Cardiac muscle cell (in vitro differentiated cells and primary cell): ENCODE results near the gene CCDC174. TPM values are rescaled to one million over a fixed set of nuclear protein-coding genes. Genes with fewer than 3 reads are reported as not detected.

ENCODE experiments used
- DNase-seq, 2 donors: peaks; one replicate each; pipeline versions ENCODE4 v3.0.0 to v3.0.0-alpha.2; 2010 to 2017; ENCODE audit warnings: low read depth in 1 of 2, low spot score in 1 of 2
- H3K27ac ChIP-seq: fragments of 200-600 bp; sonication (generic); 2 replicates; pipeline ENCODE4 v1.5.1; 2016
- H3K27me3 ChIP-seq: fragments of 200-600 bp; sonication (generic); 2 replicates; pipeline ENCODE4 v1.6.0; 2016; ENCODE audit warnings: control low read depth
- H3K36me3 ChIP-seq: fragments of 200-600 bp; sonication (generic); 2 replicates; pipeline ENCODE4 v1.5.1; 2016; ENCODE audit warnings: control low read depth
- H3K4me1 ChIP-seq: fragments of 200-600 bp; sonication (generic); 2 replicates; pipeline ENCODE4 v1.8.1; 2017; ENCODE audit warnings: low read depth, mild to moderate bottlenecking, mixed run types
- H3K4me3 ChIP-seq: fragments of 200-600 bp; sonication (generic); 2 replicates; pipeline ENCODE4 v1.5.1; 2016; ENCODE audit warnings: mild to moderate bottlenecking
- H3K9me3 ChIP-seq: fragments of 200-600 bp; sonication (generic); 2 replicates; pipeline ENCODE4 v1.5.1; 2017; ENCODE audit warnings: low read depth, mild to moderate bottlenecking, control low read depth
- polyA plus RNA-seq: library from polyadenylated mRNA; unstranded; fragments of >200 nt; fragmentation: Nextera tagmentation; extraction: Ambion mirVana; gene quantifications from 2 replicates; pipeline ENCODE4 v1.2.1, GENCODE V29; 2016
- total RNA-seq: library from RNA; depleted of rRNA; stranded (reverse); fragments of >200 nt; gene quantifications from 2 replicates; pipeline ENCODE4 v1.2.3, GENCODE V29; 2016
- TF ChIP-seq, protein P1 (sequence below): IDR thresholded peaks from 2 replicates; pipeline ENCODE4 v1.5.1; 2012; ENCODE audit warnings: low read depth, mild to moderate bottlenecking, low read length

The CCDC174 gene
- total and polyA plus RNA-seq, 2 experiments from 2014 or later: 18.6 to 19.2 TPM

DNA sequence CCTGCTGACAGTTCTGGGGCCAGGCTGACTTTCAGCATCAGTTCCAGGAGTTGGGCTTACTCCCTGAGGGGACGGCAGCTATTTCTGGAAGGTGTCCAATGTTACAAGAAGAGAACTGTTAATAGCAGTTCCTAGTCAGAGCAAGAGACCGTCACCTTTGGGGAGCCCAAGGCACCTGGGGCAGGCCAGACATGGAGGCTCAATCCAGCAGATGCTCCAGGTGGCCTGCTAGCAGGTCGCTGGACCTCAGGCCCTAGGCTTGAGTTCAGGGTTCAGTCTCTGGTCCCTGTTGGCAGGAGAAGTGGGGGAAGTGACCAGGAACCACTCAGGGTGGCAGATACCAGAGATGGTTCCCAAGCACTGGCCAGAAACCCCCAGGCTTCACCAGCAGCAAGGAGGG is 49.3 kb downstream of the CCDC174 start:
- no peak overlapping the region for H3K4me3 ChIP-seq
- H3K9me3 ChIP-seq: no peaks in the 10 kb centered on the region
- H3K27me3 ChIP-seq: no peaks in the 10 kb centered on the region
- peaks cover 3% of the 10 kb centered on the region for H3K36me3 ChIP-seq
- TF ChIP-seq, protein P1, sequence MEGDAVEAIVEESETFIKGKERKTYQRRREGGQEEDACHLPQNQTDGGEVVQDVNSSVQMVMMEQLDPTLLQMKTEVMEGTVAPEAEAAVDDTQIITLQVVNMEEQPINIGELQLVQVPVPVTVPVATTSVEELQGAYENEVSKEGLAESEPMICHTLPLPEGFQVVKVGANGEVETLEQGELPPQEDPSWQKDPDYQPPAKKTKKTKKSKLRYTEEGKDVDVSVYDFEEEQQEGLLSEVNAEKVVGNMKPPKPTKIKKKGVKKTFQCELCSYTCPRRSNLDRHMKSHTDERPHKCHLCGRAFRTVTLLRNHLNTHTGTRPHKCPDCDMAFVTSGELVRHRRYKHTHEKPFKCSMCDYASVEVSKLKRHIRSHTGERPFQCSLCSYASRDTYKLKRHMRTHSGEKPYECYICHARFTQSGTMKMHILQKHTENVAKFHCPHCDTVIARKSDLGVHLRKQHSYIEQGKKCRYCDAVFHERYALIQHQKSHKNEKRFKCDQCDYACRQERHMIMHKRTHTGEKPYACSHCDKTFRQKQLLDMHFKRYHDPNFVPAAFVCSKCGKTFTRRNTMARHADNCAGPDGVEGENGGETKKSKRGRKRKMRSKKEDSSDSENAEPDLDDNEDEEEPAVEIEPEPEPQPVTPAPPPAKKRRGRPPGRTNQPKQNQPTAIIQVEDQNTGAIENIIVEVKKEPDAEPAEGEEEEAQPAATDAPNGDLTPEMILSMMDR: no peak
- DNase-seq: no peak
- no peaks in the 10 kb centered on the region for H3K4me1 ChIP-seq
- no peak overlapping the region for H3K27ac ChIP-seq

DNA sequence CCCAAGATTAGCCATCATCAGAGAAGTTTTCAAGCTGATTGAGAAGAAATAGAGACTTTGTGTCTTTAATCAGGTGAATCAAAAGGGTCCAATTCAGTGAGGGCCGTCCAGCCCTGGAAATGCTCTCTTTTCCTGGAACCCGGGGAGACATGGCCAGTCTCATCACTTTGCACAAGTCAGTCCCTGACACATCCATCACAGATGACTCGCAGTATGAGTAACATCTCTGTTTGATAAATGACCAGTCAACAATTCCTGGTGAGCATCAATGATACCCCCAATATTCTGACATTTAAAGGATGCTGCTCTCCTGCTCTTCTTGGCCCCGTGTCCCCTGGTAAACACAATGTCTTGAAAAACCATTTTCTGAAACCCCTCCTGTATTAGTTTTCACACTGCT is 50.1 kb downstream of the CCDC174 start:
- no peak for DNase-seq
- H3K27me3 ChIP-seq: no peaks in the 10 kb centered on the region
- H3K9me3 ChIP-seq: no peaks in the 10 kb centered on the region
- TF ChIP-seq, protein P1: no peak
- H3K4me1 ChIP-seq: no peaks in the 10 kb centered on the region
- H3K4me3 ChIP-seq: no peak overlapping the region
- peaks cover 3% of the 10 kb centered on the region for H3K36me3 ChIP-seq
- H3K27ac ChIP-seq: no peak overlapping the region

DNA sequence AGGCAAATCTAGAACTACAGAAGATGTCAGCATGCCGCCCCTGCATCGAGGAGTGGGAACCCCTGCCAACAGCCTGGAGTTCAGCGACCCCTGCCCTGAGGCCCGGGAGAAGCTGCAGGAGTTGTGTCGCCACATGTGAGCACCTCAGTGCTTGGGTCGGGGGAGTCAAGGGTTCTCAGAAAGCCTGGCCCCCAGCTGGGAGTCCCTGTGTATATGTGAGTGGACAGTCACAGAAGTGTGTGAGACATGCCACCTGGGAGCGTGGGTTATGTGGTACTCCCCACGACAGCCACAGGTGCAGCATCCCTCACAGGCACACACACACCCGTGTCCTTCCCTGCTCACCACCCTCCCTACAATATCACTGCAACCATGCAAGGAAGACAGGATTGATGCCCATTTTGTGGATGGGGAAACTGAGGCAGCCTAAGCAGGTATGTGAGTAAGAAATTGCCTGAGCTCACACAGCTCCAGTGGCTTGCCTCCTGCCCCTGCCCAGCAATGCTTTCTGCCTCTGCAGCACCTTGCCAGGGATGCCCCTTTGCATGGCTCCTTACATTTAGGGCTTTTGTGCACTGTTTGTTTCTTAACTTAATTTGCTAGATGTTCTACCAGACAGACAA is 51.7 kb downstream of the CCDC174 start:
- no peak overlapping the region for H3K4me3 ChIP-seq
- peaks cover 3% of the 10 kb centered on the region for H3K36me3 ChIP-seq
- no peak overlapping the region for H3K27ac ChIP-seq
- H3K27me3 ChIP-seq: no peaks in the 10 kb centered on the region
- TF ChIP-seq, protein P1: no peak
- no peak for DNase-seq
- H3K9me3 ChIP-seq: no peaks in the 10 kb centered on the region
- H3K4me1 ChIP-seq: no peaks in the 10 kb centered on the region

DNA sequence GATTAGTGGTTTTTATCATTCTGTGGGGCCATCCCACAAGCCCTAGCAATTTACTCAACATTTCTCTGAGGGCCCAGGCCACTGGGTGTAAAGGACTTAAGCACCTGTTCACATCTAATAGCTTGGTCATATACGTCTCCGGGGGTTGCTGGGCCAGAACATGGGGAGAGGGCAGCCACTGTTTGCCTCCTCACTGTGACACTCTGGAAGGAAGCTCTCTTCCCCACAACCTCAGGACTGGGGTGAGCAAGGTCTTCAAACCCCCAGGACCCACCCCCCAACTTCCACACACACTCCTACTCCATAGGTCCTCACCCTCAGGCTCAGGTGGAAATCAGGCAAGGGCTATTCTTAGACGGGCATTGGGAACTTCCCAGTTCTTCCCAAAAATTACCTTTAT is 52.2 kb downstream of the CCDC174 start:
- TF ChIP-seq, protein P1: no peak
- Histone ChIP-seq H3K4me3 (no peak overlapping the region), H3K36me3 (peaks cover 3% of the 10 kb centered on the region), H3K9me3 (no peaks in the 10 kb centered on the region), H3K27me3 (no peaks in the 10 kb centered on the region), H3K27ac (no peak overlapping the region), H3K4me1 (no peaks in the 10 kb centered on the region)
- no peak for DNase-seq

DNA sequence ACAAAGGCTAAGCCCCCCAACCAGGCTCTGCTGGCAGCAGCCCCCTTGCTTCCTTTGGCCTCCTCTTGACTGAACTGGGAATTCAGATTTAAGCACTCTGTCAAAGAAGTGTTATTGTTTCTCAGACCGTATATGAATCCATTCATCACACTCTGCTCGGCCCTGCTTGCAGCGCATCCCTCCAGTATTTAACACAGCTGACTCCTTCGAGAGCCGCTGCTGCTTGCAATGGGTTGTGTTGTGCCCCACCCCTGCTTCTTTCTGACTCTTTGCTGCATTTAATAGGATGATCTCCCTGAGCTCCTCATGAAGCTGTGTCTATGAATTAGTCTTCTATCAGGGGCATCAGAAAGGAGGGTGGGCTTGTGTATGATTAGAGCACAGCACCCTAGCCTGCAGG is 54.5 kb downstream of the CCDC174 start:
- no peak for DNase-seq

More for the DNA sequence above, 54.5 kb downstream of the CCDC174 start:
- no peak overlapping the region for H3K4me3 ChIP-seq
- H3K9me3 ChIP-seq: no peaks in the 10 kb centered on the region
- H3K4me1 ChIP-seq: no peaks in the 10 kb centered on the region
- H3K36me3 ChIP-seq: peaks cover 3% of the 10 kb centered on the region
- no peaks in the 10 kb centered on the region for H3K27me3 ChIP-seq
- TF ChIP-seq, protein P1: no peak
- H3K27ac ChIP-seq: no peak overlapping the region
